ENCODE measurements around the gene EMILIN2. TPM values are rescaled to one million over a fixed set of nuclear protein-coding genes. Genes with fewer than 3 reads are reported as not detected.

Gene EMILIN2
- total and polyA plus RNA-seq, 2 of the 13 experiments (the other 11 are each of a cell fraction or from before 2014, with no cell fraction given): 7.6 to 8.2 TPM

DNA sequence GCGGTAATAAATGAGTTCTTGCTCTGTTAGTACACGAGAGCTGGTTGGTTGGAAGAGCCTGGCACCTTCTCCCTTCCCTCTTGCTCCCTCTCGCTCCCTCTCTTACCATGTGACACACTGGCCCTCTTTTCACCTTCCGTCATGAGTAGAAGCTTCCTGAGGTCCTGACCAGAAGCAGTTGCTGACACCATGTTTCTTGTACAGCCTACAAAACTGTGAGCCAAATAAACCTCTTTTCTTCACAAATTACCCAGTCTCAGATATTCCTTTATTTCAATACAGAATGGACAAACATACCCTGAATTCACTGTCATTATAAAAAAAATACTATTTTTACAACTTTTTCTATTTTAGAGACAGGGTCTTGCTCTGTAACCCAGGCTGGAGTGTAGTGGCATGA is 40.7 kb downstream of the EMILIN2 start:
- FAIRE-seq (no peak), DNase-seq (ENCODE audit: low spot score) (no peak), ATAC-seq (no peak)
- TF ChIP-seq ZNF740 (CRISPR knock-in tag; IDR thresholded peaks at IDR 0.05) (no peak), ZNF256 (CRISPR knock-in tag; conservative IDR thresholded peaks at IDR 0.05) (no peak), KAT7 (CRISPR knock-in tag; IDR thresholded peaks at IDR 0.05; ENCODE audit: borderline replicate concordance) (no peak), ZNF20 (CRISPR knock-in tag; IDR thresholded peaks at IDR 0.05) (no peak), SPEN (CRISPR knock-in tag; IDR thresholded peaks at IDR 0.05; ENCODE audit: low read depth) (no peak), SMYD3 (CRISPR knock-in tag; IDR thresholded peaks at IDR 0.05) (no peak), FOXP4 (CRISPR knock-in tag; IDR thresholded peaks at IDR 0.05) (no peak), ZSCAN22 (CRISPR knock-in tag; IDR thresholded peaks at IDR 0.05) (no peak), HNF4G (IDR thresholded peaks at IDR 0.05; ENCODE audit: borderline replicate concordance, low read depth, low read length) (no peak), HNF4G (CRISPR knock-in tag; IDR thresholded peaks at IDR 0.05; ENCODE audit: borderline replicate concordance, low read depth) (no peak), TBL1XR1 (IDR thresholded peaks at IDR 0.05; ENCODE audit: borderline replicate concordance, low read length, partially characterized antibody) (no peak), XRCC5 (optimal IDR thresholded peaks at IDR 0.05; ENCODE audit: low read length) (no peak), TFDP1 (CRISPR knock-in tag; IDR thresholded peaks at IDR 0.05; ENCODE audit: borderline replicate concordance) (no peak), ZNF543 (CRISPR knock-in tag; IDR thresholded peaks at IDR 0.05) (no peak), ZNF609 (CRISPR knock-in tag; IDR thresholded peaks at IDR 0.05; ENCODE audit: borderline replicate concordance) (no peak)
- TF ChIP-seq, protein P1, sequence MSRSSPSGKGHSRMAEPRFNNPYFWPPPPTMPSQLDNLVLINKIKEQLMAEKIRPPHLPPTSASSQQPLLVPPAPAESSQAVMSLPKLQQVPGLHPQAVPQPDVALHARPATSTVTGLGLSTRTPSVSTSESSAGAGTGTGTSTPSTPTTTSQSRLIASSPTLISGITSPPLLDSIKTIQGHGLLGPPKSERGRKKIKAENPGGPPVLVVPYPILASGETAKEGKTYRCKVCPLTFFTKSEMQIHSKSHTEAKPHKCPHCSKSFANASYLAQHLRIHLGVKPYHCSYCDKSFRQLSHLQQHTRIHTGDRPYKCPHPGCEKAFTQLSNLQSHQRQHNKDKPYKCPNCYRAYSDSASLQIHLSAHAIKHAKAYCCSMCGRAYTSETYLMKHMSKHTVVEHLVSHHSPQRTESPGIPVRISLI (CRISPR knock-in tag; IDR thresholded peaks at IDR 0.05; ENCODE audit: borderline replicate concordance): no peak
- H3K4me3 ChIP-seq (replicated peaks in 1 of 3; ENCODE audit: insufficient read depth in 1 of 3, low read depth in 2 of 3, low read length in 3 of 3): no peak overlapping the region
- CTCF ChIA-PET (ENCODE audit: low intra/inter-chr PET ratio, low total read pairs): no interaction called here
- H3K4me1 ChIP-seq (ENCODE audit: insufficient read depth, low read length): peaks cover 19% of the 10 kb centered on the region; the same call in 1 of the 2 replicates
- POLR2A ChIA-PET: no interaction called here
- intact Hi-C loops (cut with micrococcal nuclease; ENCODE audit: unreplicated experiment): no loop called here
- H4K20me1 ChIP-seq (ENCODE audit: insufficient read depth, low read length): no peaks in the 10 kb centered on the region
- no peaks in the 10 kb centered on the region for H3K36me3 ChIP-seq (replicated peaks in 1 of 2; ENCODE audit: control insufficient read depth in 1 of 2, insufficient read depth in 2 of 2, low read length in 2 of 2)
- no peaks in the 10 kb centered on the region for H3K9me3 ChIP-seq (ENCODE audit: low read length)
- no peaks in the 10 kb centered on the region for H3K79me2 ChIP-seq (ENCODE audit: insufficient read depth, low read length)
- no peak overlapping the region for H3K9ac ChIP-seq (ENCODE audit: insufficient read depth, low read depth, low read length)
- H3K27ac ChIP-seq (ENCODE audit: extremely low read length, insufficient read depth, low read length): no peak overlapping the region
- in situ Hi-C loops (cut with HindIII; ENCODE audit: extremely low pct_ligation_motif_present, low pct_unique_long_range_greater_than_20kb): no loop called here
- no TSS peak for BruUV-seq (replicated peaks)
- peaks cover 2 to 28% of the 10 kb centered on the region in 2 experiments; a peak in 4 of 5 replicates for H3K27me3 ChIP-seq (ENCODE audit: control insufficient read depth in 1 of 2, insufficient read depth in 2 of 2, low read length in 2 of 2)
- H2AFZ ChIP-seq (ENCODE audit: low read length): no peak overlapping the region
- WGBS (ENCODE audit: low lambda C conversion rate): 38% methylated on average over 4 of the region's 4 CpGs
- H3K4me2 ChIP-seq (ENCODE audit: low read depth, low read length): no peak overlapping the region

Data from HepG2 (cell line).